Psoas muscle (tissue), 8 donors: ENCODE measurements around the gene MCTP1. TPM values are rescaled to one million over a fixed set of nuclear protein-coding genes. Genes with fewer than 3 reads are reported as not detected.

Experiments used
- ATAC-seq, 4 donors: fragments of 200-7000 bp; cut with Tn5 transposase; one replicate each; pipeline ENCODE4 v1.9.1; 2020; ENCODE audit warnings: moderate library complexity in 3 of 4, mild to moderate bottlenecking in 2 of 4
- DNase-seq, 2 donors: peaks; one replicate each; pipeline ENCODE4 v3.0.0-alpha.2; 2020
- H3K27ac ChIP-seq: fragments of 200-600 bp; one replicate; pipeline ENCODE4 v1.8.0; 2022
- H3K27me3 ChIP-seq, 3 donors: fragments of 200-600 bp in 1 of 3; one replicate each; pipeline versions ENCODE4 v1.6.1 to v1.8.0; 2013 to 2022; ENCODE audit warnings: low read length in 2 of 3, mild to moderate bottlenecking in 2 of 3, moderate library complexity in 1 of 3; ENCODE audit not compliant: insufficient read depth in 3 of 3
- H3K36me3 ChIP-seq, 2 donors: fragments of 200-600 bp in 1 of 2; one replicate each; pipeline versions ENCODE4 v1.6.1 to v1.8.0; 2013 to 2022; ENCODE audit warnings: low read depth in 1 of 2, mild to moderate bottlenecking in 1 of 2, moderate library complexity in 1 of 2; ENCODE audit not compliant: insufficient read depth in 1 of 2
- H3K4me1 ChIP-seq: fragments of 200-600 bp; one replicate; pipeline ENCODE4 v1.8.0; 2022
- H3K4me3 ChIP-seq: fragments of 200-600 bp; one replicate; pipeline ENCODE4 v1.8.0; 2022; ENCODE audit warnings: mild to moderate bottlenecking
- H3K9me3 ChIP-seq: fragments of 200-600 bp; one replicate; pipeline ENCODE4 v1.8.0; 2022
- WGBS, 3 donors: extraction: QIAGEN DNeasy Blood & Tissue Kit; methylation state at CpG; one replicate each; pipeline versions ENCODE4 v1.1.6 to v1.1.7; 2013; 5-methylcytosine and 5-hydroxymethylcytosine counted together
- intact Hi-C, 2 donors: fragments of 100-400 bp; cut with DNase I; formaldehyde crosslinking; loops; one replicate each; pipeline versions ENCODE4 v1.11.0 to v1.14.2; 2022
- polyA plus RNA-seq, 3 donors: library from polyadenylated mRNA; stranded (reverse); fragments of 200-250 nt; gene quantifications; one replicate each; pipeline ENCODE4 v1.2.3, GENCODE V29; 2013
- total RNA-seq, 4 donors: library from RNA; stranded (reverse); fragmentation: NEBNext Ultra II Directional in 2 of 4; extraction: Animal tissue kit (Norgen Biotek cat#: 25700) in 2 of 4; gene quantifications; one replicate each; pipeline versions ENCODE4 v1.2.1 to v1.2.4, GENCODE V29; 2021 to 2023
- TF ChIP-seq, protein P1 (sequence below): fragments of 200-600 bp; IDR thresholded peaks from one replicate; pipeline ENCODE4 v1.8.0; 2022; ENCODE audit warnings: antibody characterized with exemption
- donor health status: healthy with polysubstance abuse.
- donor health status: DM: no; HTN: no; CAD: no; lungs with moderate emphysema.
- donor health status: Bipolar disorder and iron deficiency.
- donor health status: healthy.
- donor health status: DM: yes; HTN: yes; CAD: no.
- donor health status: DM: no; HTN: no; CAD: no.
- donor health status: DM: no; HTN: no; CAD: no.
- donor health status: DM: yes; HTN: yes; CAD: no.

Gene MCTP1
- total and polyA plus RNA-seq, 7 donors, result 1.4 to 8.8 (median 3.5) TPM

- Histone ChIP-seq H3K36me3 (no peaks in the 10 kb centered on the region), H3K27ac (no peak overlapping the region), H3K9me3 (no peaks in the 10 kb centered on the region), H3K27me3 (peaks cover 0 to 3% (median 0%) of the 10 kb centered on the region in 3 donors), H3K4me3 (no peak overlapping the region), H3K4me1 (no peaks in the 10 kb centered on the region)
- ATAC-seq (no peak), DNase-seq (no peak)
- WGBS, 3 donors, result 58 to 64% (median 63%) methylated on average over 4 of the region's 4 CpGs
- intact Hi-C loops, result no loop called here
- TF ChIP-seq, protein P1, sequence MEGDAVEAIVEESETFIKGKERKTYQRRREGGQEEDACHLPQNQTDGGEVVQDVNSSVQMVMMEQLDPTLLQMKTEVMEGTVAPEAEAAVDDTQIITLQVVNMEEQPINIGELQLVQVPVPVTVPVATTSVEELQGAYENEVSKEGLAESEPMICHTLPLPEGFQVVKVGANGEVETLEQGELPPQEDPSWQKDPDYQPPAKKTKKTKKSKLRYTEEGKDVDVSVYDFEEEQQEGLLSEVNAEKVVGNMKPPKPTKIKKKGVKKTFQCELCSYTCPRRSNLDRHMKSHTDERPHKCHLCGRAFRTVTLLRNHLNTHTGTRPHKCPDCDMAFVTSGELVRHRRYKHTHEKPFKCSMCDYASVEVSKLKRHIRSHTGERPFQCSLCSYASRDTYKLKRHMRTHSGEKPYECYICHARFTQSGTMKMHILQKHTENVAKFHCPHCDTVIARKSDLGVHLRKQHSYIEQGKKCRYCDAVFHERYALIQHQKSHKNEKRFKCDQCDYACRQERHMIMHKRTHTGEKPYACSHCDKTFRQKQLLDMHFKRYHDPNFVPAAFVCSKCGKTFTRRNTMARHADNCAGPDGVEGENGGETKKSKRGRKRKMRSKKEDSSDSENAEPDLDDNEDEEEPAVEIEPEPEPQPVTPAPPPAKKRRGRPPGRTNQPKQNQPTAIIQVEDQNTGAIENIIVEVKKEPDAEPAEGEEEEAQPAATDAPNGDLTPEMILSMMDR, result peak; percentile 16
Observed at GRCh38 chr5:95261437-95262175, 23.3 kb downstream of the MCTP1 start.

DNA sequence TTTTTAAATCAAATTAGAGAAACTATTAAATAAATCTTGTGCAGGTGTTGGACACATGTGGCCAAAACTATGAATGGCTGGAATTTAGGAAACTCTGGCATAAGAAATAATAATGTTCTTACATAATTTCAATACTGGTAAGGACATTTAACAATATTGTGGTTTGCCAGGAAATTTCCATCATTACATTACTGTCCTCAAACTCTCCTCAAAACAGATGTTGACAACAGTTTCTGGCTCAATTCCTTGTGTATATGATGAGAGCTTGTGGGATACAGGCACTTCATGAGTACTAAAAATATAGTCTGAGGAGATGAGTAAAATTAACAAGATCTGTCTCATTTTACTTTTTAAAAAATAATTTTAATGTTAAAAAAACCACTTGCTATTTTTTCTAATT lies 27.9 kb downstream of the MCTP1 start:
- no peak for ATAC-seq
- intact Hi-C loops, result no loop called here
- H3K36me3 ChIP-seq, result no peaks in the 10 kb centered on the region
- H3K9me3 ChIP-seq, result no peaks in the 10 kb centered on the region
- TF ChIP-seq, protein P1, result no peak
- no peak overlapping the region for H3K4me3 ChIP-seq
- H3K27ac ChIP-seq, result no peak overlapping the region
- no peak for DNase-seq
- H3K27me3 ChIP-seq, result peaks cover 0 to 3% (median 0%) of the 10 kb centered on the region in 3 donors
- no peaks in the 10 kb centered on the region for H3K4me1 ChIP-seq

- Histone ChIP-seq H3K27ac (no peak overlapping the region), H3K36me3 (no peaks in the 10 kb centered on the region), H3K4me3 (no peak overlapping the region), H3K27me3 (no peaks in the 10 kb centered on the region), H3K4me1 (no peaks in the 10 kb centered on the region), H3K9me3 (no peaks in the 10 kb centered on the region)
- WGBS, 3 donors, result 33 to 44% (median 33%) methylated on average over 2 of the region's 2 CpGs
- TF ChIP-seq, protein P1, result no peak
- intact Hi-C loops, result no loop called here
- no peak for DNase-seq
- no peak for ATAC-seq
Observed at GRCh38 chr5:95256446-95256845, 28.4 kb downstream of the MCTP1 start.

- intact Hi-C loops, result no loop called here
- ATAC-seq (no peak), DNase-seq (no peak)
- Histone ChIP-seq H3K27me3 (no peaks in the 10 kb centered on the region), H3K9me3 (no peaks in the 10 kb centered on the region), H3K4me3 (no peak overlapping the region), H3K4me1 (no peaks in the 10 kb centered on the region), H3K27ac (no peak overlapping the region), H3K36me3 (no peaks in the 10 kb centered on the region)
- TF ChIP-seq, protein P1, result no peak
Observed at GRCh38 chr5:95252801-95253200, 32.1 kb downstream of the MCTP1 start.

DNA sequence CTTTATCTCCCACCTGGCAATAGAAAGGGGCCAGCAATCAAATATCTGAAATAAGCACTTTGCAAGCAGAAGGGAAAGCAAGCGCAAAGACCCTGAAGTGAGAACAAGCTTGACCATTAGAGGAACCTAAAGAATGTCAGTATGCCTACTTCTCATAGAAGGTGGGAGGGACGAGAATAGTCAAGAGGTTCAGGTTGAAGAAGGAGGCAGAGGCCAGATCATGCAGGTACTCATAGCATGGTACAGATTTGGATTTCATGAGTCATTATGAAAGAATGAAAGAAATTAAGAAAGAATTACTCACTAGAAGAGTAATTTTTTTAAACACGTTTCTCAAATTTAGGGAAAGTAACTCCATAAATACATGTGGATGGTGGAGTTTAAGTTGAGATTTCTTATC lies 33.7 kb downstream of the MCTP1 start:
- H3K9me3 ChIP-seq, result no peaks in the 10 kb centered on the region
- TF ChIP-seq, protein P1, result no peak
- DNase-seq (no peak), ATAC-seq (no peak)
- no peaks in the 10 kb centered on the region for H3K36me3 ChIP-seq
- no peak overlapping the region for H3K4me3 ChIP-seq
- H3K4me1 ChIP-seq, result no peaks in the 10 kb centered on the region
- 78 to 84% (median 81%) methylated on average over 3 of the region's 3 CpGs for WGBS, 3 donors
- intact Hi-C loops, result no loop called here
- no peak overlapping the region for H3K27ac ChIP-seq
- H3K27me3 ChIP-seq, result no peaks in the 10 kb centered on the region
